Endodermal cell (in vitro differentiated cells): ENCODE results near the gene CFAP65. TPM values are rescaled to one million over a fixed set of nuclear protein-coding genes. Genes with fewer than 3 reads are reported as not detected.

Source experiments
- DNase-seq: peaks from one replicate; pipeline ENCODE4 v3.0.0-alpha.2; 2017
- H3K27ac ChIP-seq: 2 replicates; pipeline ENCODE4 v1.5.1; 2013; ENCODE audit warnings: mild to moderate bottlenecking, low read depth, low read length, moderate library complexity
- H3K27me3 ChIP-seq: 2 replicates; pipeline ENCODE4 v1.6.1; 2013; ENCODE audit warnings: mild to moderate bottlenecking, low read length, moderate library complexity; ENCODE audit not compliant: insufficient read depth, control insufficient read depth, poor library complexity, severe bottlenecking
- H3K36me3 ChIP-seq: 2 replicates; pipeline ENCODE4 v1.7.0; 2013; ENCODE audit warnings: mild to moderate bottlenecking, low read length, moderate library complexity; ENCODE audit not compliant: control insufficient read depth, insufficient read depth
- H3K4me1 ChIP-seq: one replicate; pipeline ENCODE4 v1.7.0; 2013; ENCODE audit warnings: low read length; ENCODE audit not compliant: control insufficient read depth, insufficient read depth
- H3K4me3 ChIP-seq: 2 replicates; pipeline ENCODE4 v1.5.1; 2013; ENCODE audit warnings: mild to moderate bottlenecking, low read length, moderate library complexity
- H3K9ac ChIP-seq: 2 replicates; pipeline ENCODE4 v1.6.1; 2013; ENCODE audit warnings: mild to moderate bottlenecking, low read length, moderate library complexity; ENCODE audit not compliant: poor library complexity, severe bottlenecking; ENCODE audit errors: extremely low read depth
- H3K9me3 ChIP-seq: 2 replicates; pipeline ENCODE4 v1.6.1; 2013; ENCODE audit warnings: mild to moderate bottlenecking, low read length, moderate library complexity; ENCODE audit not compliant: control insufficient read depth
- H3K27ac Mint-ChIP-seq: 2 replicates; pipeline ENCODE4 v1.8.0; 2020; ENCODE audit warnings: mixed read lengths
- H3K27me3 Mint-ChIP-seq: 2 replicates; pipeline ENCODE4 v1.8.0; 2021; ENCODE audit warnings: mild to moderate bottlenecking, mixed read lengths; ENCODE audit not compliant: insufficient read depth
- H3K36me3 Mint-ChIP-seq: 2 replicates; pipeline ENCODE4 v1.8.0; 2020; ENCODE audit warnings: low read depth, mixed read lengths
- H3K4me1 Mint-ChIP-seq: 2 replicates; pipeline ENCODE4 v1.8.0; 2020; ENCODE audit warnings: mixed read lengths
- H3K4me3 Mint-ChIP-seq: 2 replicates; pipeline ENCODE4 v1.8.0; 2020; ENCODE audit warnings: mild to moderate bottlenecking, moderate library complexity, mixed read lengths
- H3K9me3 Mint-ChIP-seq: 2 replicates; pipeline ENCODE4 v1.8.0; 2020; ENCODE audit warnings: mild to moderate bottlenecking, mixed read lengths
- WGBS, 2 experiments: methylation state at CpG; one replicate each; pipeline versions ENCODE4 v1.1.5 to v1.1.7; 2013; ENCODE audit warnings: missing lambda C conversion rate in 2 of 2, mixed read lengths in 1 of 2; ENCODE audit not compliant: insufficient coverage in 1 of 2, insufficient read length in 1 of 2; 5-methylcytosine and 5-hydroxymethylcytosine counted together
- total RNA-seq, 2 donors: library from RNA; stranded (reverse); fragmentation: NEBNext Ultra II Directional in 1 of 2; extraction: Animal tissue kit (Norgen Biotek cat#: 25700) in 1 of 2; gene quantifications; 2 replicates in 1 of 2; 3 replicates in 1 of 2; pipeline ENCODE4 v1.2.1, GENCODE V29; 2021
- TF ChIP-seq, protein P1 (sequence below): fragments of 200-600 bp; sonication (generic); conservative IDR thresholded peaks from 2 replicates; pipeline ENCODE4 v1.5.0; 2021; ENCODE audit warnings: antibody characterized with exemption, mild to moderate bottlenecking

CFAP65 gene
- total RNA-seq, 2 donors from 2014 or later = 0.84 to 1.5 TPM

DNA sequence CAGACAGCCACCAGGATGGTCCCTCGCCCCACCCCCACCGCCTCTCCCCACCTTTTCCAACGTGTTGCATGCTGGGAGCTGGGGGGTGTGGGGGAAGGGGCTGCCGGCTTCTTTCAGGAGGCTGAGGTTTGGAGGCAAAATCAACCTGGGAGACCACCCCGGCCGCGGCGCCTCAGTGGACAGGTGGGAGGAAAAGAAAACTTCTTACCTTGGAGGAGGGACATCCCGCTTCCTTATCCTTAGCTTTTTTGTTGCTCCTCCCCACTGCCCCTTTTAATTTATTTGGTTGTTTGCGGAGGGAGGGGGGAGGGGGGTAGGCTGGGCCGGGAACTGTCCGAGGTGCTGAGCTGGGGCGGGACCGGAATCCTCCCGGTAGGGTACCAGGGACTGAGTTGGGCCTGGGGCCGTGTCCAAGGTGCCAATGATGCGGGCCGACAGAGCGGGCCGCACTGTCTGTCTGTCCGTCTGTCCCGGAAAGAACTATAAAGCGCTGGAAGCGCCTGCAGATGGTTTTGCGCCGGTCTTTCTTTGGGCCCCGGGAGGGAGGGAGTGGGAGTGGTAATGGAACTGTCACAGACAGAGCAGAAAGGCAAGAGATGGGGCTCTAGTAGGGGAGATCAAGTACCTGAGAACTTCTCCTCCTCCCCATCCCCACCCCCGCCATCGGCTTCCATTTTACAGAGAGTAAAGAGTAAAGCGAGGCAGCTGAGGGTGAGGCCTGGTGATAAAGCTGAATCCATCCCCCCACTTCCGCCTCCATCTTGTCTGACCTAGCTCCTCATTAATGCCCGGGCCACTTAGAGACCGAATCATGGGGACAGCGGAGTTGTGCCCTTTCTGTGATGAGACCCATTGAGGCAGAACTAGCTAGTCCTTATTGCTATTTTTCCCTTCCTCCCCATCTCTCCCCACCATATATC, 79.4 kb downstream of the CFAP65 start:
- Mint-ChIP-seq H3K4me3 (peak overlapping the region; percentile 67), H3K27ac (no peak overlapping the region), H3K27me3 (peaks cover 68% of the 10 kb centered on the region), H3K36me3 (no peaks in the 10 kb centered on the region), H3K9me3 (no peaks in the 10 kb centered on the region), H3K4me1 (peaks cover 16% of the 10 kb centered on the region)
- H3K27me3 ChIP-seq = peaks cover 56% of the 10 kb centered on the region
- no peaks in the 10 kb centered on the region for H3K36me3 ChIP-seq
- TF ChIP-seq, protein P1, sequence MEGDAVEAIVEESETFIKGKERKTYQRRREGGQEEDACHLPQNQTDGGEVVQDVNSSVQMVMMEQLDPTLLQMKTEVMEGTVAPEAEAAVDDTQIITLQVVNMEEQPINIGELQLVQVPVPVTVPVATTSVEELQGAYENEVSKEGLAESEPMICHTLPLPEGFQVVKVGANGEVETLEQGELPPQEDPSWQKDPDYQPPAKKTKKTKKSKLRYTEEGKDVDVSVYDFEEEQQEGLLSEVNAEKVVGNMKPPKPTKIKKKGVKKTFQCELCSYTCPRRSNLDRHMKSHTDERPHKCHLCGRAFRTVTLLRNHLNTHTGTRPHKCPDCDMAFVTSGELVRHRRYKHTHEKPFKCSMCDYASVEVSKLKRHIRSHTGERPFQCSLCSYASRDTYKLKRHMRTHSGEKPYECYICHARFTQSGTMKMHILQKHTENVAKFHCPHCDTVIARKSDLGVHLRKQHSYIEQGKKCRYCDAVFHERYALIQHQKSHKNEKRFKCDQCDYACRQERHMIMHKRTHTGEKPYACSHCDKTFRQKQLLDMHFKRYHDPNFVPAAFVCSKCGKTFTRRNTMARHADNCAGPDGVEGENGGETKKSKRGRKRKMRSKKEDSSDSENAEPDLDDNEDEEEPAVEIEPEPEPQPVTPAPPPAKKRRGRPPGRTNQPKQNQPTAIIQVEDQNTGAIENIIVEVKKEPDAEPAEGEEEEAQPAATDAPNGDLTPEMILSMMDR = no peak
- DNase-seq = peak; percentile 90
- H3K27ac ChIP-seq = no peak overlapping the region
- H3K9ac ChIP-seq = no peak overlapping the region
- no peaks in the 10 kb centered on the region for H3K4me1 ChIP-seq
- peak overlapping the region; percentile 83 for H3K4me3 ChIP-seq
- 19 to 70% methylated on average over 5 to 31 of the region's 34 CpGs for WGBS, 2 experiments
- H3K9me3 ChIP-seq = no peaks in the 10 kb centered on the region

- Mint-ChIP-seq H3K27ac (no peak overlapping the region), H3K9me3 (no peaks in the 10 kb centered on the region), H3K36me3 (no peaks in the 10 kb centered on the region), H3K27me3 (peaks cover 69% of the 10 kb centered on the region), H3K4me3 (no peak overlapping the region), H3K4me1 (peaks cover 16% of the 10 kb centered on the region)
- H3K4me3 ChIP-seq = peak overlapping the region; percentile 68
- H3K9me3 ChIP-seq = no peaks in the 10 kb centered on the region
- H3K27ac ChIP-seq = no peak overlapping the region
- DNase-seq = no peak
- no peak overlapping the region for H3K9ac ChIP-seq
- 8 to 16% methylated on average over 3 to 4 of the region's 4 CpGs for WGBS, 2 experiments
- TF ChIP-seq, protein P1 = no peak
- H3K27me3 ChIP-seq = peaks cover 59% of the 10 kb centered on the region
- no peaks in the 10 kb centered on the region for H3K4me1 ChIP-seq
- no peaks in the 10 kb centered on the region for H3K36me3 ChIP-seq
These were observed 80.1 kb downstream of the CFAP65 start for GRCh38 chr2:218961229-218961628.

DNA sequence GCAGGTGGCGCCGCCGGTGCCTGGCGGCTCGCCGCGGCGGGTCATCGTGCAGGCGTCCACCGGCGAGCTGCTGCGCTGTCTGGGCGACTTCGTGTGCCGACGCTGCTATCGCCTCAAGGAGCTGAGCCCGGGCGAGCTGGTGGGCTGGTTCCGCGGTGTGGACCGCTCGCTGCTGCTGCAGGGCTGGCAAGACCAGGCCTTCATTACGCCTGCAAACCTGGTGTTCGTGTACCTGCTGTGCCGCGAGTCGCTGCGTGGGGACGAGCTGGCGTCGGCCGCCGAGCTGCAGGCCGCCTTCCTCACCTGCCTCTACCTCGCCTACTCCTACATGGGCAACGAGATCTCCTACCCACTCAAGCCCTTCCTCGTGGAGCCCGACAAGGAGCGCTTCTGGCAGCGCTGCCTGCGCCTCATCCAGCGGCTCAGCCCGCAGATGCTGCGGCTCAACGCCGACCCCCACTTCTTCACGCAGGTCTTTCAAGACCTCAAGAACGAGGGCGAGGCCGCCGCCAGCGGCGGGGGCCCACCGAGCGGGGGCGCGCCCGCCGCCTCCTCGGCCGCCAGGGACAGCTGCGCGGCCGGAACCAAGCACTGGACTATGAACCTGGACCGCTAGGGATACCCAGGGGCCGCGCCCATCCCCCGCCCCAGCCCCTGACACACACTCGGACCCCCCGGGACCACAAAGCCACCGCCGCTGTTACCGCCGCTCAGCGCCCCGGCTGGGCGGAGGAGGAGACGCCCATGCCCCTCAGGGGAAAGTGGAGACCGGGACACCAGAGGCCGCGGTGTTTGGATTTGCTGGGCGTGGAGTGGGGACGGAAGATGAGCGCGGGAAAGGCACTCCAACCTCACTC, 80.8 kb downstream of the CFAP65 start:
- Mint-ChIP-seq H3K27me3 (peaks cover 73% of the 10 kb centered on the region), H3K4me1 (peaks cover 16% of the 10 kb centered on the region), H3K9me3 (no peaks in the 10 kb centered on the region), H3K4me3 (peak overlapping the region; percentile 72), H3K27ac (no peak overlapping the region), H3K36me3 (no peaks in the 10 kb centered on the region)
- Histone ChIP-seq H3K4me3 (no peak overlapping the region), H3K9ac (no peak overlapping the region), H3K27me3 (peaks cover 65% of the 10 kb centered on the region), H3K9me3 (no peaks in the 10 kb centered on the region), H3K36me3 (no peaks in the 10 kb centered on the region), H3K4me1 (no peaks in the 10 kb centered on the region), H3K27ac (no peak overlapping the region)
- 2 to 4% methylated on average over 52 to 87 of the region's 87 CpGs for WGBS, 2 experiments
- TF ChIP-seq, protein P1 = no peak
- DNase-seq = peak; percentile 69
